GM19239 (cell line): ENCODE results near the gene FBXW4.

Source experiments
- DNase-seq: peaks from one replicate; pipeline ENCODE4 v3.0.0; 2011; ENCODE audit warnings: low spot score; ENCODE audit not compliant: insufficient read length
- FAIRE-seq: peaks from 2 replicates; lab custom pipeline; 2011; peaks lifted over from hg19 to GRCh38; lab: Jason Lieb, UNC

Gene FBXW4

GRCh38 chr10:101694674-101695403, at the start of gene FBXW4:
FBXW4 (minus strand) TSS chr10:101695170; CDS start chr10:101695105, 65 bp downstream.
- peak; percentile 83 for FAIRE-seq
- DNase-seq, result peak; percentile 67

- DNase-seq, result no peak
- no peak for FAIRE-seq
Observed at GRCh38 chr10:101744267-101744666, 49.3 kb upstream of the FBXW4 start.

GRCh38 chr10:101741938-101742337, 47.0 kb upstream of the FBXW4 start:
- no peak for DNase-seq
- no peak for FAIRE-seq

GRCh38 chr10:101736666-101737065, 41.7 kb upstream of the FBXW4 start:
- FAIRE-seq (no peak), DNase-seq (no peak)

- DNase-seq (no peak), FAIRE-seq (no peak)
Observed at GRCh38 chr10:101732096-101732495, 37.1 kb upstream of the FBXW4 start.

- DNase-seq, result no peak
- no peak for FAIRE-seq
Observed at GRCh38 chr10:101726115-101726387, 31.1 kb upstream of the FBXW4 start.

- no peak for DNase-seq
- peak; percentile 58 for FAIRE-seq
Observed at GRCh38 chr10:101725296-101726114, 30.5 kb upstream of the FBXW4 start.

- no peak for DNase-seq
- FAIRE-seq, result peak; percentile 45
Observed at GRCh38 chr10:101724446-101724845, 29.5 kb upstream of the FBXW4 start.

GRCh38 chr10:101723176-101723575, 28.2 kb upstream of the FBXW4 start:
- no peak for DNase-seq
- no peak for FAIRE-seq

- FAIRE-seq (no peak), DNase-seq (no peak)
Observed at GRCh38 chr10:101721806-101722205, 26.8 kb upstream of the FBXW4 start.

GRCh38 chr10:101720606-101721230, 25.7 kb upstream of the FBXW4 start:
- FAIRE-seq (no peak), DNase-seq (no peak)

- FAIRE-seq (no peak), DNase-seq (no peak)
Observed at GRCh38 chr10:101718690-101719275, 23.8 kb upstream of the FBXW4 start.

GRCh38 chr10:101716891-101717659, 22.1 kb upstream of the FBXW4 start:
- FAIRE-seq (no peak), DNase-seq (no peak)

GRCh38 chr10:101712997-101713396, 18.0 kb upstream of the FBXW4 start:
- DNase-seq (no peak), FAIRE-seq (no peak)

- FAIRE-seq (no peak), DNase-seq (no peak)
Observed at GRCh38 chr10:101710793-101711192, 15.8 kb upstream of the FBXW4 start.

GRCh38 chr10:101710059-101710695, 15.2 kb upstream of the FBXW4 start:
- DNase-seq, result no peak
- FAIRE-seq, result no peak

GRCh38 chr10:101709359-101710058, 14.5 kb upstream of the FBXW4 start:
- DNase-seq (no peak), FAIRE-seq (no peak)

- FAIRE-seq, result no peak
- DNase-seq, result no peak
Observed at GRCh38 chr10:101708870-101709269, 13.9 kb upstream of the FBXW4 start.

- FAIRE-seq, result no peak
- DNase-seq, result no peak
Observed at GRCh38 chr10:101708073-101708472, 13.1 kb upstream of the FBXW4 start.
